Fibroblast of villous mesenchyme (primary cell): ENCODE measurements around the gene UBA3. TPM values are rescaled to one million over a fixed set of nuclear protein-coding genes. Genes with fewer than 3 reads are reported as not detected.

Source experiments
- DNase-seq: peaks from one replicate; pipeline ENCODE4 v3.0.0-alpha.2; 2010; ENCODE audit warnings: low read depth
- H3K4me3 ChIP-seq: 2 replicates; pipeline ENCODE4 v1.5.1; 2011; ENCODE audit warnings: low read depth, mild to moderate bottlenecking, low read length
- CTCF ChIP-seq: IDR thresholded peaks from 2 replicates; pipeline ENCODE4 v1.5.1; 2012; ENCODE audit warnings: low read depth, mild to moderate bottlenecking, low read length; ENCODE audit not compliant: insufficient read depth
- total RNA-seq: library from RNA; depleted of rRNA; stranded (reverse); fragments of >200 nt; gene quantifications from 2 replicates; pipeline ENCODE4 v1.2.3, GENCODE V29; 2012

UBA3 gene
- total RNA-seq, 1 donor: 92.0 TPM

- H3K4me3 ChIP-seq: no peak overlapping the region
- no peak for TF ChIP-seq CTCF
- no peak for DNase-seq
Observed at GRCh38 chr3:69058180-69058946, 21.8 kb downstream of the UBA3 start.

GRCh38 chr3:69052472-69052898 lies 27.7 kb downstream of the UBA3 start:
- no peak for DNase-seq
- H3K4me3 ChIP-seq: peak overlapping the region; percentile 75
- no peak for TF ChIP-seq CTCF

- H3K4me3 ChIP-seq: peak within 1 kb of the TSS; percentile 75
- DNase-seq: peak; percentile 99
- no peak for TF ChIP-seq CTCF
Observed at GRCh38 chr3:69051756-69052471, 28.3 kb downstream of the UBA3 start, which contains the start of gene TMF1. Gene TMF1, minus strand, starts transcription at chr3:69052333. Its CDS starts 247 bp downstream, at chr3:69052086.

- TF ChIP-seq CTCF: no peak
- DNase-seq: no peak
- no peak overlapping the region for H3K4me3 ChIP-seq
Observed at GRCh38 chr3:69048990-69049389, 31.2 kb downstream of the UBA3 start.

- no peak for TF ChIP-seq CTCF
Observed at GRCh38 chr3:69044608-69045007, 35.6 kb downstream of the UBA3 start.

GRCh38 chr3:69033470-69033869 lies 46.7 kb downstream of the UBA3 start:
- H3K4me3 ChIP-seq: no peak overlapping the region
- TF ChIP-seq CTCF: no peak
- DNase-seq: peak; percentile 84

More at GRCh38 chr3:69044608-69045007, 35.6 kb downstream of the UBA3 start:
- peak; percentile 27 for DNase-seq
- H3K4me3 ChIP-seq: no peak overlapping the region
